SW 1271 (cell line): ENCODE measurements around the gene TPP2.

Experiments used
- DNase-seq, 2 experiments: peaks; one replicate each; lab custom pipeline; 2025; lab: John Stamatoyannopoulos, UW

The TPP2 gene

DNA sequence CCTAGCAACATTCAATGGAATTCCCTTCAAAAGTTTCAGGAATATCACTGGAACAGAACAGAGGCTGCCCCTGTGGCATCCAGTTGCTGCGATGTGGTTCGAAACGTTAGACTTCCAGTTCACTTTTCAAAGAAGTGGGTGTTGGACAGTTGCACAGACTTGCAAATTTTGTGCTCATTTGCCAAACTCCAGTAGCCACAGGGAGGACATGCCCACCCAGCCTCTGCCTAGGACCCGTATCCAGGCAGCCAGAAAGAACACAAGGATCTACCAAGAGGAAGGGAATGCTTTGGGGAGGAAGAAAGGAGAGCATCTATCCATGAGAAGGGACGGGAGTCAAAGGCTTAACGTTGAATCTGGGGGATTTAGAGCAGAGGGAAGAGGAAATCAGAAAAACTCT, 98.2 kb downstream of the TPP2 start, which contains the start of gene METTL21C:
Gene METTL21C (minus strand): TSS at position 108 of the 400 bp plus-strand sequence. CDS start 546 bp downstream, outside the sequence.
- no peak for DNase-seq

DNA sequence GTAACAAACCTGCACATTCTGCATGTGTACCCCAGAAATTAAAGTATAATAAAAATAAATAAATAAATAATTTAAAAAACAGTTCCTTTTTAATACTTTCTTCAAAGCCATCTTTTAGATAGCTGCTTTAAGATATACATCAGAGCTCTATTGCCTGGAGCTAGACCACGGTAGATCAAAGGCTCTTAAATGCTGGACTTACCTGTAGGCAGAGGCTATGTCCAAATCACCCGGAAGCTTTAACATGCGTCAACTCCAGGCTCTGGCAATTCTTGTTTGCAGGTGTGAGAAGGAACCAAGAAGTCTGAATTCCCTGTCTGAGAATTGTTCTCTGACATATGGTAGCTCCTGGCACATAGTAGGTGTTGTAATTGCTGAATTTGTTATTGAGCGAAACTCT, 99.7 kb downstream of the TPP2 start:
- no peak for DNase-seq

DNA sequence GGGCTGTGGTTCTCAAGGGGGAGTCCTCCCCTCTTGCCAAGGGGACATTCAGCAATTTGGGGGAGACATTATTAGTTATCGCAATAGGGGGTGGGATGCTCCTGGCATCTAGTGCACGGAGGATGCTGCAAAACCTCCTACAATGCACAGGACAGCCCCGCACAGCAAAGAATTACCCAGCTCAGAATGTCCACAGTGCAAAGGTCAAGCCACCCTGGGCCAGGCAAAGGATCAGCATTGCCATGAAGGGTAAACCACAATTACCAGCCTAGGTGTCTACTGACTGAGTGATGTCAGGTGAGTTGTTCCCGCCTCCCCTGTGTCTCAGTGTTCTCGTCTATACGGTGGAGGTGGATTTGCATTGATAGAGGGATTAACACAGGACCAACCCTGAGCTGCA, 100.5 kb downstream of the TPP2 start:
- DNase-seq: no peak

DNA sequence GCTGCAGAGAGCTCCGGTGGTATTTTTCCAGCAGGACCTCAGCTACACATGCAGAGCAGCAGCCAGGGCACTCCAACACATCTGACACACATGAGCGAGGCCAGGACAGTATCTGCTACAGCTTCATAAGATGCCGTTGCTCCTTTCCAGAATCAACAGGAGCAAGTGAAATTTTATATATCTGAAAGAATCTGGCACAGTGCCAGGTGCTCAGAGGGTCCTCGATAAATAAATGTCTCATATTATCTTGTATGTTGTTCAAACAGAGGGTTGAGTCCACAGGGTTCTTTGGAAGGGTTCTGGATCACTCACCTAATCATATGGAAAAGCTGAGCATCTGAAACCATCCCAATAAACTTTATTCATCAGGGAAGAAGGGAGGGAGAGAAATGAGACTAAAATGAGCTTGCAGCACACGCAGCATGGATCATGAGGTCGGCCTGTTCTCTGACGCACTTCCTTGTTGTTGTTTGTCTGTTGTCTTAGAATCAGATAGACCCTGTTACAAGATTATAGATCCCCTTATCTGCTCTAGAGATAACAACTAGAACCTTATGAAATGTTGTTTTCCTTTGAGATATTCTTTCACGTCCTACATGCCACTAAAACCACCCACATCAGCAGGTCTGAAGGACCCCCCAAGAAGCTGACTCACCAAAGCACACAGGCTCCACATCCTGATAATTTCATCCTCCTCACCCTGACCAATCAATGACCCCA, 101.3 kb downstream of the TPP2 start:
- no peak for DNase-seq

GRCh38 chr13:102698649-102698980, 101.8 kb downstream of the TPP2 start:
- DNase-seq: no peak

- DNase-seq: no peak
Measured at GRCh38 chr13:102699504-102699903, 102.7 kb downstream of the TPP2 start.

- DNase-seq: no peak
Measured at GRCh38 chr13:102700088-102701031, 103.6 kb downstream of the TPP2 start.

- no peak for DNase-seq
Measured at GRCh38 chr13:102701331-102701730, 104.5 kb downstream of the TPP2 start.

DNA sequence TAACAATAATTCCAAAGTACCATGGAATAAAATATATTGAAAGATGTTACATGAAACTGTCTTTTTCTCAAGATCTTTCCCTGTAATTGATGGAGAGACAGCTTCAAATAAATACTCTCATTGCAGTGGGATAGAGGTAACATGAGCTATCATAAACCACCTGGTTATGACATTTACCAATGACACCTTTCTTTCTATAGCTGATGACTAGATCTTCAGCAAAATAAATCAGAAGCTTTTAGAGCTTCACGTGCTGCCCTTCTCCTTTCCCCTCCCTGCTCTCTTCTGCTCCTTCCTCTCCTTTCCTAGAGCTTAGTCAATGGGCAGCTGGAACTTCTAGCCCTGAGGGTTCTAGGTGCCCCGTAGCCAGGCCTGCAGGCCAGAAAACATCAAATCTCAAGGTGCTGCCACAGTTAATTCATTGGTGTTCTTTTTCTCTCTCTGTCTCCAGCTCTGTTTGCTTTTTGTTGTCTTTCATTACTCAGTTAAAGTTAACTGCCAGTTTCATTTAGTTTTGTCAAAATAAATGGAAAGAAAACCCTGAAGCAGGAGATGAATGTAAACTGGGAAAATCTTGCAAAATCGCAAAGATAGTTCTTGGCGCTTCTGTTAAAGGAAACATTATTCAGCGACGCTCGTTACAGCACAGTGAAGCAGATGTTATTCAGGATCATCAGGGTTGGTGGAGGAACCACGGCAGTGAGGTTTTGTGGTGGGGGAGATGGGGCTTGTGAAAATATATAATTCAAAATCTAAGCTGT, 106.4 kb downstream of the TPP2 start:
- DNase-seq: no peak

DNA sequence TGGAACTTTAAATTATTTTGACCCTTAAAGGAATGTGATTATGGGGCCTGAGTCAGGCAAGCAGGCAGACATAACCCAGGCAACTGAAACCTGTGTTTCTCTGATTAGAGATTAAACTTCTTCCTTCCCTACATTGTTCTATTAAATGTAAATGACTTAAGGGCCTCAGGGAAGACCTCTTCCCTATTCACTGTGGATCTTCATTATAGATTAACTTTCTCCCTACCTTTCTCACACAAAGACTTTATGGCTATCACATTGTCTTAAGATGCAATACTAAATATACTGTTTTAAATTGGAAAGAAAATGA, 106.9 kb downstream of the TPP2 start:
- DNase-seq: no peak

DNA sequence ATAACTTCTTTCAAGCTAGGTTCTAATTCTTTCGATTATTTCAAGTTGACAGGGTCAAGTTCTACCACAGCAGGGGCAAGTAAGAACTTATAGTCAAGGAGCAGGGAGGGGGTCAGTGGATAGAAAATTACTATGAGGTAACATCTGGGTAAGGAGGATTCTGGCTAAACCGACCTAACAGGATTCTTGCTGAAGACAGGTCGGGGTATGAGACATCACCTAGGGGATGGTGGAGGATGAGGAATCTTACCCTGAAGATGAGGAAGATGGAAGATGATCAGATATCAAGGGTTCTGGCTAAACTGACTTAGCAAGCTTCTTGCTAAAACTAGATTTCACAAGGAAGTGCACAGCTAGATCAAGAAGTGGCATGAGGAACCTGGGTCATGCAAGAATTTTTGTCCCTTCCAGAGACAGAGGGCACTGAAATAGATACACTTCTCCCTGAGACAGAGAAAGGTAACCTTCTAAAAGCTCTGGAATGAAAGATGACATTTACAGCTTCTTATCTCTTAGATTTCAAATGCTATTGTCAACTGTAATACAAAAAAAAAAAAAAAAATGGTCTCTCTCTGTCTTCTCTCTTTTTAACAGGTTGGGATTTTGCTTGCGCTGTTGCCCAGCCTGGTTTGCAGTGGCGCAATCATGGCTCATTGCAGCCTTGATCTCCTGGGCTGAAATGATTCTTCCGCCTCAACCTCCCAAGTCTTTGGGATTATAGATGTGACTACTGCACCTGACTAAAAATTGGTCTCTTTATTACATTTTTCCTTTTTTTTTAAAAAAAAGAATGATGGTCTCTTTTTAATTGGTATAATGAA, 107.7 kb downstream of the TPP2 start:
- no peak for DNase-seq

DNA sequence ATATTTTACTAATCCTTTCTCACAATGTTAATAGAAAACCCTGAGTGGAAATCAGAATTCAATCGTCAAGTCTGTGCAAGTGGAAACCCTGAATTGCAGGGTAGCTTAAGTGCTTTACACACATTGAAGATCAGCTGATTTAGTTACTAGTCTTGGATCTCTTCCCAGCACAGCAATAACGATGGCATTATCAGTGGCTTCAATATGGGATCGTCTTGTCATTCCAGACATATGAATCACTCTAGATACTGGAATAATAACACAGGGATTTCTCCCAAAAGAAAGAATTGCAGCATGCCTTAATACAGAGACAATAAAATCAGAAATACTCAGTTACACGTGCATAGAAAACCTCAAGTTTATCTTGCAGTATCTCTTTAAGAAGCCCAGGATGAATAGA, 110.7 kb downstream of the TPP2 start:
- DNase-seq: peak in 1 of 2 experiments; percentile 20

GRCh38 chr13:102708211-102708610, 111.4 kb downstream of the TPP2 start:
- no peak for DNase-seq

GRCh38 chr13:102708991-102709390, 112.2 kb downstream of the TPP2 start:
- no peak for DNase-seq

DNA sequence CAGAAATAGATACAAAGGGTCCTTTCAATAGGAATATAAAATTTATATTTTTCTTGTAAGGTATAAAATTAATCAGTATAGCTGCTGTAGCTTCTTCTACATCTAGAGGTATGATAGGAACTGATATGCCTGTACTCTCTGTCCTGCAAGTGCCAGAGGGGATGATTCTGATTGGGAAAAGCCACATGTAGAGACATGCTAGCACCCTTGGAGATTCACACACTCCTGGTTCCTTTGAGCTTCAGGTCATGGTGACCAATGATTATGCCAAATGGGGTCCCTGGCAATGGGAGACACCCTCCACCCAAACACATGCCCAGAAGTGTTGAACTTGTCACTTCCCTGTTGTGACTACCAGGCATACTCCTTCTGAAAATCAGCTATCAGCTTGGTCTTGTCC, 112.8 kb downstream of the TPP2 start:
- DNase-seq: no peak

GRCh38 chr13:102710261-102710679, 113.5 kb downstream of the TPP2 start:
- no peak for DNase-seq

- no peak for DNase-seq
Measured at GRCh38 chr13:102715447-102715846, 118.7 kb downstream of the TPP2 start.

GRCh38 chr13:102718746-102719145, 122.0 kb downstream of the TPP2 start:
- no peak for DNase-seq

- no peak for DNase-seq
Measured at GRCh38 chr13:102721800-102722231, 125.0 kb downstream of the TPP2 start.

- DNase-seq: no peak
Measured at GRCh38 chr13:102724923-102725322, 128.1 kb downstream of the TPP2 start.

DNA sequence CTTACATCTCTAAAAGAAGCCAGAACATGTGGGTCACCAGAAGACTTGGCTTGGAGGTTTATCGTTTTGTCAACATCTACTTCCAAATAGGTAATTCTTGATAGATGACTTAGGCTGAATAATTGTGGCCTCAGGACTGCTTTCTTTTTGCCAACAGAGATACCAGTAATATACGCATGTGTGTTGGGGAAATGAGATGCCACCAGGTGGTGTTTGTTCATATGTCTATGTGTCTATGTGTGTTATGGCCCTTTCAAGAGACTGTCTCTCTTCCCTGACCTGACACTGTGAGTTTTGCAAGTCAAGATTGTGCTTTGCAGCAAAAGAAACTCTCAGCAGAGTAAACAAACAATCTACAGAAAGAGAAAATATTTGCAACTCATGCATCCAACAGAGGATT, 129.6 kb downstream of the TPP2 start:
- peak in 1 of 2 experiments; percentile 0 for DNase-seq
